Mesenchymal stem cell (in vitro differentiated cells and primary cell): ENCODE measurements around the gene COX7B2.

Experiments used
- DNase-seq: peaks from one replicate; pipeline ENCODE4 v3.0.0-alpha.2; 2013
- H2AFZ ChIP-seq: one replicate; pipeline ENCODE4 v1.6.1; 2013; ENCODE audit warnings: low read depth, mild to moderate bottlenecking, control low read depth, inconsistent platforms, low read length, moderate library complexity
- H2AK5ac ChIP-seq: 2 replicates; pipeline ENCODE4 v1.6.1; 2013; ENCODE audit warnings: low read length, moderate library complexity, mild to moderate bottlenecking, inconsistent platforms; ENCODE audit not compliant: severe bottlenecking
- H2BK120ac ChIP-seq: one replicate; pipeline ENCODE4 v1.6.1; 2013; ENCODE audit warnings: low read depth, mild to moderate bottlenecking, inconsistent platforms, low read length, moderate library complexity
- H2BK12ac ChIP-seq, 2 experiments: one replicate each; pipeline ENCODE4 v1.6.1; 2013; ENCODE audit warnings: inconsistent platforms in 2 of 2, low read length in 2 of 2, mild to moderate bottlenecking in 2 of 2, moderate library complexity in 2 of 2, control low read depth in 1 of 2
- H2BK15ac ChIP-seq: one replicate; pipeline ENCODE4 v1.6.1; 2013; ENCODE audit warnings: mild to moderate bottlenecking, low read depth, inconsistent platforms; ENCODE audit not compliant: poor library complexity, severe bottlenecking
- H2BK5ac ChIP-seq: 2 replicates; pipeline ENCODE4 v1.6.1; 2013; ENCODE audit warnings: low read depth, mild to moderate bottlenecking, low read length, control low read depth, inconsistent platforms; ENCODE audit not compliant: poor library complexity, severe bottlenecking
- H3K14ac ChIP-seq, 2 experiments: one replicate each; pipeline ENCODE4 v1.6.1; 2013; ENCODE audit warnings: inconsistent platforms in 2 of 2, low read length in 2 of 2, control low read depth in 1 of 2, mild to moderate bottlenecking in 1 of 2, moderate library complexity in 1 of 2
- H3K18ac ChIP-seq, 2 experiments: one replicate each; pipeline ENCODE4 v1.6.1; 2013; ENCODE audit warnings: inconsistent platforms in 2 of 2, low read length in 2 of 2, control low read depth in 1 of 2, low read depth in 1 of 2, mild to moderate bottlenecking in 1 of 2
- H3K23ac ChIP-seq, 2 experiments: one replicate each; pipeline ENCODE4 v1.6.1; 2013; ENCODE audit warnings: inconsistent platforms in 2 of 2, low read length in 2 of 2, mild to moderate bottlenecking in 2 of 2, moderate library complexity in 2 of 2, control low read depth in 1 of 2
- H3K27ac ChIP-seq: 2 replicates; pipeline ENCODE4 v1.5.1; 2013; ENCODE audit warnings: mild to moderate bottlenecking, moderate library complexity, low read length, control low read depth, inconsistent platforms; ENCODE audit not compliant: poor library complexity, severe bottlenecking
- H3K27me3 ChIP-seq, 2 experiments: 2 replicates each; pipeline versions ENCODE4 v1.6.1 to v1.7.0; 2013; ENCODE audit warnings: low read length in 2 of 2, mild to moderate bottlenecking in 2 of 2, moderate library complexity in 2 of 2, control low read depth in 1 of 2, inconsistent platforms in 1 of 2; ENCODE audit not compliant: control insufficient read depth in 1 of 2, insufficient read depth in 1 of 2
- H3K36me3 ChIP-seq, 2 experiments: 2 replicates each; pipeline versions ENCODE4 v1.6.1 to v1.7.0; 2013; ENCODE audit warnings: low read length in 2 of 2, control low read depth in 1 of 2, inconsistent platforms in 1 of 2, low read depth in 1 of 2, mild to moderate bottlenecking in 1 of 2; ENCODE audit not compliant: insufficient read depth in 2 of 2, control insufficient read depth in 1 of 2
- H3K4ac ChIP-seq, 2 experiments: one replicate each; pipeline ENCODE4 v1.6.1; 2013; ENCODE audit warnings: inconsistent platforms in 2 of 2, low read length in 2 of 2, mild to moderate bottlenecking in 2 of 2, moderate library complexity in 2 of 2, control low read depth in 1 of 2, low read depth in 1 of 2
- H3K4me1 ChIP-seq: 2 replicates; pipeline ENCODE4 v1.6.1; 2013; ENCODE audit warnings: low read depth, low read length, control low read depth; ENCODE audit not compliant: control insufficient read depth, insufficient read depth
- H3K4me2 ChIP-seq: 2 replicates; pipeline ENCODE4 v1.6.1; 2013; ENCODE audit warnings: low read length, mild to moderate bottlenecking, inconsistent platforms; ENCODE audit not compliant: poor library complexity, severe bottlenecking
- H3K4me3 ChIP-seq, 2 experiments: 2 replicates each; pipeline versions ENCODE4 v1.5.1 to v1.7.0; 2013; ENCODE audit warnings: low read length in 2 of 2, mild to moderate bottlenecking in 2 of 2, control low read depth in 1 of 2, low read depth in 1 of 2; ENCODE audit not compliant: insufficient read depth in 1 of 2
- H3K79me1 ChIP-seq: replicated peaks from 2 replicates; pipeline ENCODE4 v1.6.1; 2013; ENCODE audit warnings: mild to moderate bottlenecking, control low read depth, low read length, inconsistent platforms; ENCODE audit not compliant: poor library complexity, severe bottlenecking
- H3K9ac ChIP-seq: 2 replicates; pipeline ENCODE4 v1.7.0; 2013; ENCODE audit warnings: mild to moderate bottlenecking, low read length, moderate library complexity
- H3K9me3 ChIP-seq: 2 replicates; pipeline ENCODE4 v1.7.0; 2013; ENCODE audit warnings: mild to moderate bottlenecking, low read length; ENCODE audit not compliant: control insufficient read depth
- H4K8ac ChIP-seq: one replicate; pipeline ENCODE4 v1.6.1; 2013; ENCODE audit warnings: inconsistent platforms, mild to moderate bottlenecking, low read length, moderate library complexity
- H4K91ac ChIP-seq: one replicate; pipeline ENCODE4 v1.6.1; 2013; ENCODE audit warnings: mild to moderate bottlenecking, low read length, inconsistent platforms
- WGBS: methylation state at CpG from one replicate; pipeline ENCODE4 v1.1.7; 2013; ENCODE audit warnings: mixed read lengths; 5-methylcytosine and 5-hydroxymethylcytosine counted together

COX7B2 gene

DNA sequence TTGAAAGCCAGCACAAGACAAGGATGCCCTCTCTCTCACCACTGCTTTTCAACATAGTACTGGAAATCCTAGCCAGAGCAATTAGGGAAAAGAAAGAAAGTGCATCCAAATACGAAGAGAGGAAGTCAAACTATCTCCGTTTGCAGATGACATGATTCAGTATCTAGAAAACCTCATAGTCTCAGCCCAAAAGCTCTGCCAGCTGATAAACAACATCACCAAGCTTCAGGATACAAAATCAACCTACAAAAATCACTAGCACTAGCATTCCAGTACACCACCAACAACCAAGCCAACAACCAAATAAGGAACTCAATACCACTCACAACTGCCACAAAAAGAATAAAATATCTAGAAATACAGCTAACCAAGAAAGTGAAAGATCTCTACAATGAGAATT lies 38.6 kb downstream of the COX7B2 start:
- no peak overlapping the region for H2AK5ac ChIP-seq
- H3K4me3 ChIP-seq, result no peak overlapping the region
- H3K9ac ChIP-seq, result no peak overlapping the region
- H2BK15ac ChIP-seq, result no peak overlapping the region
- no peaks in the 10 kb centered on the region for H3K4me1 ChIP-seq
- H2BK120ac ChIP-seq, result no peak overlapping the region
- H3K23ac ChIP-seq, result no peak overlapping the region
- H2AFZ ChIP-seq, result no peak overlapping the region
- no peak overlapping the region for H2BK12ac ChIP-seq
- no peaks in the 10 kb centered on the region for H3K36me3 ChIP-seq
- H3K14ac ChIP-seq, result no peak overlapping the region
- 62% methylated on average over 2 of the region's 2 CpGs for WGBS
- H3K4ac ChIP-seq, result no peak overlapping the region
- H2BK5ac ChIP-seq, result no peak overlapping the region
- H3K79me1 ChIP-seq, result no peaks in the 10 kb centered on the region
- H3K27ac ChIP-seq, result no peak overlapping the region
- DNase-seq, result no peak
- no peak overlapping the region for H4K8ac ChIP-seq
- no peaks in the 10 kb centered on the region for H3K9me3 ChIP-seq
- no peaks in the 10 kb centered on the region for H3K27me3 ChIP-seq
- no peak overlapping the region for H4K91ac ChIP-seq
- no peak overlapping the region for H3K4me2 ChIP-seq
- H3K18ac ChIP-seq, result no peak overlapping the region

DNA sequence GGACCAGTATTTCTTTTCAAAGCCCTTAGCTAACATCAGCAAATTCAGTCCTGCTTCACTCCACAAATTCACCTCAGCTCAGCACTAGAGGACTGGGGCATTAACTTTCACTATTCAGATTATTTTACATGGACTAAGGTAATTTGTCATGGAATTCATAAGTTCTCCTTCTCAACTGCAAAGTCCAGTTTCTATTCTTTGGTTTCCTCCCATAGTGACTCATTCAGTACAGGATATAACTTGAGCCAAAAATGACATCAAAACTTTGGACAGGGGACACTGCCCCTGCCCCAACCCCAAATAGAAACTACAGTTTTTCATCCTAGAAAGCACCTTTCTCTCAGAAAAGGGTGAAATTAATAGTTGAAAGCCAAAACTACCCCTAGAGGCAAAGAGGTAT lies 52.7 kb downstream of the COX7B2 start:
- no peak overlapping the region for H3K4me2 ChIP-seq
- no peak overlapping the region for H3K23ac ChIP-seq
- no peak overlapping the region for H2BK5ac ChIP-seq
- no peak overlapping the region for H3K4me3 ChIP-seq
- H3K36me3 ChIP-seq, result no peaks in the 10 kb centered on the region
- no peaks in the 10 kb centered on the region for H3K4me1 ChIP-seq
- no peak overlapping the region for H2BK15ac ChIP-seq
- H3K27ac ChIP-seq, result no peak overlapping the region
- H3K4ac ChIP-seq, result no peak overlapping the region
- no peak overlapping the region for H3K9ac ChIP-seq
- H3K18ac ChIP-seq, result no peak overlapping the region
- no peaks in the 10 kb centered on the region for H3K9me3 ChIP-seq
- no peak overlapping the region for H2AK5ac ChIP-seq
- H2BK12ac ChIP-seq, result no peak overlapping the region
- H2AFZ ChIP-seq, result no peak overlapping the region
- no peak for DNase-seq
- no peak overlapping the region for H2BK120ac ChIP-seq
- no peak overlapping the region for H3K14ac ChIP-seq
- no peak overlapping the region for H4K8ac ChIP-seq
- H4K91ac ChIP-seq, result no peak overlapping the region
- no peaks in the 10 kb centered on the region for H3K79me1 ChIP-seq
- no peaks in the 10 kb centered on the region for H3K27me3 ChIP-seq

DNA sequence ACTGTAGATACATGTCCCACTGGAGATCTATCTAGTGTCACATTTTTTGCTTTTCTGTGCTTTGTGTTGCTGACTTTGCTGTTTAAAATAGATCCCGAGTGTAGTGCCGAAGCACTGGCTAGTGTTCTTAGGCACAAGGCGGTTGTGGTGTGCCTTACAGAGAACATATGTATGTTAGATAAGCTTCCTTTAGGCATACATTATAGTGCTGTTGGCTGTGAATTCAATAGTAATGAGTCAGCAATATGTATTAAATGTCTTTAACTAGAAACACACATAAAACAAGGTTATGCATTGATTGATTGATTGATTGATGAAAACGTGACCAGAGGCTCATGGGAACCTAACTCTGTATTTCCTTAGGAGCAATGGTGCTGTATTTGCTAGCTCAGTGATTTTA lies 56.2 kb downstream of the COX7B2 start:
- no peak for DNase-seq

DNA sequence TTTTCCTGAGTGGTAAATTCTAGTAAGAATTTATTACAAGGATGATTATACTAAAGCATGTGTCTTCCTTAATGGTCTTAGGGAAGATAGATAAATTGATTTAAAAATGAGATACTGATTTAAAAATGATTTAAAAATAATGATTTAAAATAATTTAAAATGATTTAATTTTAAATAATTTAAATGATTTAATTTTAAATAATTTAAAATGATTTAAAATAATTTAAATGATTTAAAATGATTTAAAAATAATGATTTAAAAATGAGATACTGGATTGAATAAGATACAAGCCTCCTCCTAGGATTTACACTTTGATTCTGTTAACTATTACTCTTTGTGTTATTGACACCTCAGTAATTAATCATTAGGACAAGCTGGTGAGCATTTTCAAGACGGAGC lies 59.0 kb downstream of the COX7B2 start:
- no CpG with 5 or more reads among the region's 1 CpG for WGBS
- Histone ChIP-seq H3K4me1 (no peaks in the 10 kb centered on the region), H3K18ac (no peak overlapping the region), H3K4ac (no peak overlapping the region), H3K27ac (no peak overlapping the region), H2BK120ac (no peak overlapping the region), H3K4me3 (no peak overlapping the region), H3K9me3 (no peaks in the 10 kb centered on the region), H3K14ac (no peak overlapping the region), H3K27me3 (no peaks in the 10 kb centered on the region), H3K23ac (no peak overlapping the region), H4K8ac (no peak overlapping the region), H4K91ac (no peak overlapping the region), H3K9ac (no peak overlapping the region), H2BK5ac (no peak overlapping the region), H2BK15ac (no peak overlapping the region), H2BK12ac (no peak overlapping the region), H3K79me1 (no peaks in the 10 kb centered on the region), H2AFZ (no peak overlapping the region), H3K36me3 (no peaks in the 10 kb centered on the region), H2AK5ac (no peak overlapping the region), H3K4me2 (no peak overlapping the region)
- DNase-seq, result no peak

More for the DNA sequence above, 56.2 kb downstream of the COX7B2 start:
- WGBS, result 89% methylated on average over 4 of the region's 4 CpGs
- no peaks in the 10 kb centered on the region for H3K9me3 ChIP-seq
- no peak overlapping the region for H3K23ac ChIP-seq
- H3K4ac ChIP-seq, result no peak overlapping the region
- H3K18ac ChIP-seq, result no peak overlapping the region
- no peak overlapping the region for H2BK15ac ChIP-seq
- H3K4me1 ChIP-seq, result no peaks in the 10 kb centered on the region
- no peak overlapping the region for H2AK5ac ChIP-seq
- no peak overlapping the region for H3K27ac ChIP-seq
- H3K14ac ChIP-seq, result no peak overlapping the region
- no peak overlapping the region for H2BK120ac ChIP-seq
- no peaks in the 10 kb centered on the region for H3K27me3 ChIP-seq
- H2BK12ac ChIP-seq, result no peak overlapping the region
- H3K4me2 ChIP-seq, result no peak overlapping the region
- no peak overlapping the region for H4K91ac ChIP-seq
- H3K79me1 ChIP-seq, result no peaks in the 10 kb centered on the region
- no peak overlapping the region for H3K4me3 ChIP-seq
- no peak overlapping the region for H2AFZ ChIP-seq
- H4K8ac ChIP-seq, result no peak overlapping the region
- H3K9ac ChIP-seq, result no peak overlapping the region
- no peaks in the 10 kb centered on the region for H3K36me3 ChIP-seq
- no peak overlapping the region for H2BK5ac ChIP-seq
